ENCODE data around the gene UBA6. TPM values are rescaled to one million over a fixed set of nuclear protein-coding genes. Genes with fewer than 3 reads are reported as not detected.

Gene UBA6
- total RNA-seq, 1 donor = 60.8 TPM

- H3K4me2 ChIP-seq (ENCODE audit: insufficient read depth, low read length) = no peak overlapping the region
- H3K27me3 ChIP-seq (ENCODE audit: insufficient read depth, low read length) = no peaks in the 10 kb centered on the region
- DNase-seq (ENCODE audit: insufficient read length, low spot score, missing footprints) = no peak
- H3K27ac ChIP-seq (ENCODE audit: low read depth, low read length) = no peak overlapping the region
- no peak for TF ChIP-seq CTCF (IDR thresholded peaks at IDR 0.05; ENCODE audit: extremely low read depth, low read depth, low read length)
- no peaks in the 10 kb centered on the region for H3K79me2 ChIP-seq (ENCODE audit: insufficient read depth, low read length)
- no peaks in the 10 kb centered on the region for H3K4me1 ChIP-seq (ENCODE audit: insufficient read depth, low read length)
- no peaks in the 10 kb centered on the region for H3K9me3 ChIP-seq (ENCODE audit: low read depth, low read length)
- no peaks in the 10 kb centered on the region for H4K20me1 ChIP-seq (ENCODE audit: insufficient read depth, low read length)
- H2AFZ ChIP-seq (ENCODE audit: low read length) = no peak overlapping the region
- H3K36me3 ChIP-seq (ENCODE audit: insufficient read depth, low read length) = peaks cover 19% of the 10 kb centered on the region
- H3K4me3 ChIP-seq (ENCODE audit: insufficient read depth, low read length) = no peak overlapping the region
These were observed 85.8 kb downstream of the UBA6 start for GRCh38 chr4:67615119-67615518.

- TF ChIP-seq CTCF (IDR thresholded peaks at IDR 0.05; ENCODE audit: extremely low read depth, low read depth, low read length) = no peak
These were observed 86.8 kb downstream of the UBA6 start for GRCh38 chr4:67614186-67614585.

GRCh38 chr4:67608027-67608426, 92.9 kb downstream of the UBA6 start:
- no peaks in the 10 kb centered on the region for H3K36me3 ChIP-seq (ENCODE audit: insufficient read depth, low read length)
- H3K4me2 ChIP-seq (ENCODE audit: insufficient read depth, low read length) = peak overlapping the region; percentile 11
- no peak for DNase-seq (ENCODE audit: insufficient read length, low spot score, missing footprints)
- no peaks in the 10 kb centered on the region for H4K20me1 ChIP-seq (ENCODE audit: insufficient read depth, low read length)
- TF ChIP-seq CTCF (IDR thresholded peaks at IDR 0.05; ENCODE audit: extremely low read depth, low read depth, low read length) = no peak
- H3K9me3 ChIP-seq (ENCODE audit: low read depth, low read length) = no peaks in the 10 kb centered on the region
- H2AFZ ChIP-seq (ENCODE audit: low read length) = no peak overlapping the region
- H3K79me2 ChIP-seq (ENCODE audit: insufficient read depth, low read length) = no peaks in the 10 kb centered on the region
- H3K4me3 ChIP-seq (ENCODE audit: insufficient read depth, low read length) = no peak overlapping the region
- no peaks in the 10 kb centered on the region for H3K4me1 ChIP-seq (ENCODE audit: insufficient read depth, low read length)
- H3K27ac ChIP-seq (ENCODE audit: low read depth, low read length) = no peak overlapping the region
- H3K27me3 ChIP-seq (ENCODE audit: insufficient read depth, low read length) = no peaks in the 10 kb centered on the region

More at GRCh38 chr4:67614186-67614585, 86.8 kb downstream of the UBA6 start:
- H3K36me3 ChIP-seq (ENCODE audit: insufficient read depth, low read length) = peaks cover 17% of the 10 kb centered on the region
- no peak overlapping the region for H2AFZ ChIP-seq (ENCODE audit: low read length)
- no peak overlapping the region for H3K27ac ChIP-seq (ENCODE audit: low read depth, low read length)
- DNase-seq (ENCODE audit: insufficient read length, low spot score, missing footprints) = no peak
- no peak overlapping the region for H3K4me2 ChIP-seq (ENCODE audit: insufficient read depth, low read length)
- H3K27me3 ChIP-seq (ENCODE audit: insufficient read depth, low read length) = no peaks in the 10 kb centered on the region
- no peaks in the 10 kb centered on the region for H3K79me2 ChIP-seq (ENCODE audit: insufficient read depth, low read length)
- H3K4me1 ChIP-seq (ENCODE audit: insufficient read depth, low read length) = no peaks in the 10 kb centered on the region
- H3K9me3 ChIP-seq (ENCODE audit: low read depth, low read length) = no peaks in the 10 kb centered on the region
- no peaks in the 10 kb centered on the region for H4K20me1 ChIP-seq (ENCODE audit: insufficient read depth, low read length)
- no peak overlapping the region for H3K4me3 ChIP-seq (ENCODE audit: insufficient read depth, low read length)

- H4K20me1 ChIP-seq (ENCODE audit: insufficient read depth, low read length) = no peaks in the 10 kb centered on the region
- H3K36me3 ChIP-seq (ENCODE audit: insufficient read depth, low read length) = no peaks in the 10 kb centered on the region
- no peaks in the 10 kb centered on the region for H3K9me3 ChIP-seq (ENCODE audit: low read depth, low read length)
- no peak overlapping the region for H3K27ac ChIP-seq (ENCODE audit: low read depth, low read length)
- no peak overlapping the region for H3K4me3 ChIP-seq (ENCODE audit: insufficient read depth, low read length)
- H3K79me2 ChIP-seq (ENCODE audit: insufficient read depth, low read length) = no peaks in the 10 kb centered on the region
- no peak for DNase-seq (ENCODE audit: insufficient read length, low spot score, missing footprints)
- no peak for TF ChIP-seq CTCF (IDR thresholded peaks at IDR 0.05; ENCODE audit: extremely low read depth, low read depth, low read length)
- no peak overlapping the region for H3K4me2 ChIP-seq (ENCODE audit: insufficient read depth, low read length)
- no peaks in the 10 kb centered on the region for H3K4me1 ChIP-seq (ENCODE audit: insufficient read depth, low read length)
- H3K27me3 ChIP-seq (ENCODE audit: insufficient read depth, low read length) = no peaks in the 10 kb centered on the region
- H2AFZ ChIP-seq (ENCODE audit: low read length) = no peak overlapping the region
These were observed 96.2 kb downstream of the UBA6 start for GRCh38 chr4:67604749-67605148.

Measured in osteoblast (primary cell).